ENCODE results near the gene GOLGA1. TPM values are rescaled to one million over a fixed set of nuclear protein-coding genes. Genes with fewer than 3 reads are reported as not detected.

Gene GOLGA1, protein sequence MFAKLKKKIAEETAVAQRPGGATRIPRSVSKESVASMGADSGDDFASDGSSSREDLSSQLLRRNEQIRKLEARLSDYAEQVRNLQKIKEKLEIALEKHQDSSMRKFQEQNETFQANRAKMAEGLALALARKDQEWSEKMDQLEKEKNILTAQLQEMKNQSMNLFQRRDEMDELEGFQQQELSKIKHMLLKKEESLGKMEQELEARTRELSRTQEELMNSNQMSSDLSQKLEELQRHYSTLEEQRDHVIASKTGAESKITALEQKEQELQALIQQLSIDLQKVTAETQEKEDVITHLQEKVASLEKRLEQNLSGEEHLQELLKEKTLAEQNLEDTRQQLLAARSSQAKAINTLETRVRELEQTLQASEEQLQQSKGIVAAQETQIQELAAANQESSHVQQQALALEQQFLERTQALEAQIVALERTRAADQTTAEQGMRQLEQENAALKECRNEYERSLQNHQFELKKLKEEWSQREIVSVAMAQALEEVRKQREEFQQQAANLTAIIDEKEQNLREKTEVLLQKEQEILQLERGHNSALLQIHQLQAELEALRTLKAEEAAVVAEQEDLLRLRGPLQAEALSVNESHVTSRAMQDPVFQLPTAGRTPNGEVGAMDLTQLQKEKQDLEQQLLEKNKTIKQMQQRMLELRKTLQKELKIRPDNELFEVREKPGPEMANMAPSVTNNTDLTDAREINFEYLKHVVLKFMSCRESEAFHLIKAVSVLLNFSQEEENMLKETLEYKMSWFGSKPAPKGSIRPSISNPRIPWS
- total RNA-seq, result 10 to 100 TPM; 23.6 to 37.1 (median 31.2) TPM
- long read RNA-seq, donor 1, full-length matches to known transcripts, result 12 of 39 reads
- long read RNA-seq, donor 1, partial matches to known transcripts, result 6 of 39 reads
- long read RNA-seq, donor 1, other reads (novel, unspliced or antisense), result 21 of 39 reads
- long read RNA-seq, donor 2, full-length matches to known transcripts, result 1 of 15 reads
- long read RNA-seq, donor 2, partial matches to known transcripts, result 7 of 15 reads
- long read RNA-seq, donor 2, other reads (novel, unspliced or antisense), result 7 of 15 reads

- intact Hi-C loops (cut with DNase I, micrococcal nuclease), result loop anchor here (10.0 kb wide), 1 partner anchor 204 kb away; the partner anchor contains the start of gene SCAI (in 2 of the 2)
- H3K4me1 ChIP-seq (ENCODE audit: low read depth), result peaks cover 8% of the 10 kb centered on the region
- peak; percentile 97 to 98 (median 98) for DNase-seq
- peak within 1 kb of the TSS; percentile 80 for H3K4me3 ChIP-seq
- H3K9me3 ChIP-seq, result no peaks in the 10 kb centered on the region
- TF ChIP-seq CTCF (IDR thresholded peaks at IDR 0.05), result no peak
- ATAC-seq, result peak; percentile 96
- H3K36me3 ChIP-seq (ENCODE audit: low read depth), result no peaks in the 10 kb centered on the region
Measured at GRCh38 chr9:124940894-124941678, at the start of gene GOLGA1. Gene GOLGA1, minus strand, starts transcription at chr9:124941083. Its CDS starts 2,372 bp downstream, at chr9:124938711.

GRCh38 chr9:124983698-124984097 lies 42.8 kb upstream of the GOLGA1 start:
- Histone ChIP-seq H3K4me3 (no peak overlapping the region), H3K4me1 (ENCODE audit: low read depth) (no peaks in the 10 kb centered on the region), H3K9me3 (no peaks in the 10 kb centered on the region), H3K36me3 (ENCODE audit: low read depth) (no peaks in the 10 kb centered on the region)
- TF ChIP-seq CTCF (IDR thresholded peaks at IDR 0.05), result no peak
- ATAC-seq (no peak), DNase-seq (no peak)
- intact Hi-C loops (cut with DNase I, micrococcal nuclease), result no loop called here

- no peak for TF ChIP-seq CTCF (IDR thresholded peaks at IDR 0.05)
- no peaks in the 10 kb centered on the region for H3K9me3 ChIP-seq
- DNase-seq (no peak), ATAC-seq (no peak)
- no peak overlapping the region for H3K4me3 ChIP-seq
- no peaks in the 10 kb centered on the region for H3K36me3 ChIP-seq (ENCODE audit: low read depth)
- no peaks in the 10 kb centered on the region for H3K4me1 ChIP-seq (ENCODE audit: low read depth)
- intact Hi-C loops (cut with DNase I, micrococcal nuclease), result no loop called here
Measured at GRCh38 chr9:124980431-124980830, 39.5 kb upstream of the GOLGA1 start.

DNA sequence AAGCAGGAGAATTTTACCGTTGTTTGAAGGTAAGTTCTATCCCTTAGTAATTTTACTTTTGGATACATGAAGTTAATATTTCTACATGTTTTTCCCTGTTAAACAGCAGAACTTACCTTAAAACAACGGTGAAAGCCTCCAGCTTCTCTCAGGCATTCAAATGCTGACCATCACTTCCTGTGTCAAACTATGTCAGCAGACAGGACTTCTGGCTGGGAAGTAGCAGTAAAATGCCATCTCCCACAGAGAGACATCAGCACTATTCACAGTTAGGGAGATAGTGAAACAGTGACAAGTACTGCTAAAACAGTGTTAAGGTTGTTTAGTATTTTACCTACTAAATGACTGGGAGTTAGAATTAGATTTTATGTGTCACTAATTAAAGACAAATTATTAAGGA lies 34.2 kb upstream of the GOLGA1 start:
- TF ChIP-seq CTCF (IDR thresholded peaks at IDR 0.05), result no peak
- intact Hi-C loops (cut with DNase I, micrococcal nuclease), result no loop called here
- no peak for ATAC-seq
- no peak for DNase-seq
- Histone ChIP-seq H3K4me1 (ENCODE audit: low read depth) (no peaks in the 10 kb centered on the region), H3K9me3 (no peaks in the 10 kb centered on the region), H3K36me3 (ENCODE audit: low read depth) (no peaks in the 10 kb centered on the region), H3K4me3 (no peak overlapping the region)

DNA sequence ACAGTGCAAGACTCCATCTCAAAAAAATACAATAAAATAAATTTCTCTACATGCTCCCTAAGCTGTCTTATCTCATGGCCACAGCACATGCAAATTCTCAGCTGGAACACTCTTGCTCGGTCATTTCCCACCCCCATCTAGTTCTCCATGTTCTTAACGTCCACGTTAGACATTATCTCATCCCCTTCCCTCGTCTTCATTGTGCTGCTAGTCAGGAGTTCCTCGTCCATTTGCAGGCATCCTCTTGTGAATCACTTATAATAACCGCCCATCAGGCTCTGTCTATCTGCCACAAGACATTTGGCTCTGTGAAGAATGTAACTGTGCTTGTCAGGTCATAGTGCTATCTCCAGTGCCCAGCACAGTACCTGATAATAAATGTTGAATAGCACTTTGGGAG lies 32.9 kb upstream of the GOLGA1 start:
- H3K4me3 ChIP-seq, result no peak overlapping the region
- no peaks in the 10 kb centered on the region for H3K4me1 ChIP-seq (ENCODE audit: low read depth)
- DNase-seq (no peak), ATAC-seq (no peak)
- no peaks in the 10 kb centered on the region for H3K9me3 ChIP-seq
- TF ChIP-seq CTCF (IDR thresholded peaks at IDR 0.05), result no peak
- no peaks in the 10 kb centered on the region for H3K36me3 ChIP-seq (ENCODE audit: low read depth)
- intact Hi-C loops (cut with DNase I, micrococcal nuclease), result no loop called here

Measured in mucosa of descending colon (tissue), 3 donors.